HG03442 (cell line): Measurements from ENCODE around the gene RASGRP2.

Experiments
- ATAC-seq: cut with Tn5 transposase; IDR thresholded peaks from one replicate; pipeline ENCODE4 v1.9.1; 2021; ENCODE audit warnings: mild to moderate bottlenecking, moderate library complexity; ENCODE audit not compliant: unreplicated experiment

The RASGRP2 gene

DNA sequence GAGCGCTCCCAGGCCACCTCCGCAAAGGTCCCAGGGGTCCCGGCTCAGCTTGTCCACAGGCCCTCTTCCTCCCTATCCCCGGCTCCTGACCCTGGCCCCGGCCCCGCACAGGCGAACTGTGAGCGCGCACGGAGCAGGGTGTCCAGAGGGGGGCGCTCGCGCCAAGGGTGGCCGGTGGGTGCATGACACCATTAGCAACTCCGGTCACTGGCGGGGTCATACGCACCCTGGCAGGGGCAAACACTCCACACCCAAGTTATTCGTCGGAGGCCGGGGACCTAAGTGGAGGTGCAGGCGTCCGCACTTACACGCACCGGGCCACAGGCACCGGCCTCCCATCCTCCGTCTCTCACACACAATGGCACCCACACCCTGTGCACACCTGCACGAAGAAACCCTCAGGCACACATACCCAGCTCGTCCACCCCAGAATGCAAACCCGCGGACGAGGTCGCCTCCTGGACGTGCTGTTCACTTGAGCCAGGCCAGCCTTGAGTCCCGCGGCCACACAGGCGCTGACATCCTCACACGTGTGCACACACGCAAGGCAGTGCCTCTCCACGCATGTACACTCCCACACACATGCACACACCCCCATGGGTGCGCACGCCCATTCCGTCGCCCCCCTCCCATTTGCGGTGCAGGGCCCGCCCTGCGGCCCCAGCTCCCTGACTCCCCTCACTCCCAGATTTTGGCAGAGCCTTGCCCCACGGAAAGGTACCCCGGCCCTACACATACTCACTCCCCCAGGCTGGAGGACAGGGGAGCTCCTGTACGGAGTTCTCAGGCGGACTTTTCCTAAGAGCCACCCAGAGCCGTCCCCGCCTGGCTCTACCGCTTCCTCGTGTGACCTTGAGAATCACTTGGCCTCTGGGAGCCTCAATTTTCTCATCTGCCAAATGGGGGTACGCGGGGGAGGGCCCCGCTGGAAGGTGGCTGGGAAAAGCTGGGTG lies at the start of gene RASGRP2:
TSS of gene RASGRP2 (minus strand) at position 552 of the 953 bp plus-strand sequence. CDS start 1,276 bp downstream, outside the sequence.
- ATAC-seq, result no peak

DNA sequence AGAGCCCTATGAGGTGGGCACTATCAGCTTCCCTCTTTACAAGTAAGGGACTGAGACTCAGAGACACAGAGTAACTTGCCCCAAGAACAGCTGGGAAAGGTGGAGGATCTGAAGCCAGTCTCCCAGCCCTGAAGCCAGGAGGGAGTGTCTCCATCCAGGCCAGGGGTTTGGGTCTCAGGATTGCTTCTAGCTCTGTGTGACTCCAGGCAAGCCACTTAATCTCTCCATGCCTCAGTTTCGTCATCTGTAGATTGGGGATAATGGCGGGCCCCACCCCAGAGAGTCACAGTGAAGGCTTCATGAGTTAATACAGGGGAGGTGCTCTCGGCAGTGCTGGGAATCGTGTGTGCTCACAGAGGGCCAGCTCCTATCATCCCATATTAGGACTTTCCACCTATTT lies 48.5 kb upstream of the RASGRP2 start:
- no peak for ATAC-seq

DNA sequence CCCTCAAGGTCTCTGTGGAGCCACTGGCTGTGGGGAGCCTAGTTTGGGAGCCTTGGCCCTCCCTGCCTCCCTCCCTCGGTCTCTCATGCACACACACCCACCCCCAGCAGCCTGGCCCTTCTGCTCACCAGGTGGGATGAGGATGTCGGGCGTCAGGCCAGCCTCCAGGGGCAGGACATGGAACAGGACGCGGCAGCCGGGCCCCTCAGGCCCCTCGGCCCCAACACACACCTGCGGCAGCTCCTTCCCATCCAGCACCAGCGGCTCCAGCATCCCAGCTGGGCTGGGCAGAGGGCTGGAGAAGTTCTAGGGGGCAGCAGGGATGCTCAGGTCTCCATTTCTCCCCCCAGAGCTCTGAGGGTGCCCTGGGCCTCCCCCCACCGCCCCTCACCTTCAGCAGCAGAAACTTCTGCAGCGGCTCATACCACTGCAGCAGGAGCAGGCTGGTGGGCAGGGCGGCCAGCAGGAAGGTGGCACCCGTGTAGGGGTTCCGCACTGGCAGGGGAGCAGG lies 47.9 kb upstream of the RASGRP2 start:
- no peak for ATAC-seq

DNA sequence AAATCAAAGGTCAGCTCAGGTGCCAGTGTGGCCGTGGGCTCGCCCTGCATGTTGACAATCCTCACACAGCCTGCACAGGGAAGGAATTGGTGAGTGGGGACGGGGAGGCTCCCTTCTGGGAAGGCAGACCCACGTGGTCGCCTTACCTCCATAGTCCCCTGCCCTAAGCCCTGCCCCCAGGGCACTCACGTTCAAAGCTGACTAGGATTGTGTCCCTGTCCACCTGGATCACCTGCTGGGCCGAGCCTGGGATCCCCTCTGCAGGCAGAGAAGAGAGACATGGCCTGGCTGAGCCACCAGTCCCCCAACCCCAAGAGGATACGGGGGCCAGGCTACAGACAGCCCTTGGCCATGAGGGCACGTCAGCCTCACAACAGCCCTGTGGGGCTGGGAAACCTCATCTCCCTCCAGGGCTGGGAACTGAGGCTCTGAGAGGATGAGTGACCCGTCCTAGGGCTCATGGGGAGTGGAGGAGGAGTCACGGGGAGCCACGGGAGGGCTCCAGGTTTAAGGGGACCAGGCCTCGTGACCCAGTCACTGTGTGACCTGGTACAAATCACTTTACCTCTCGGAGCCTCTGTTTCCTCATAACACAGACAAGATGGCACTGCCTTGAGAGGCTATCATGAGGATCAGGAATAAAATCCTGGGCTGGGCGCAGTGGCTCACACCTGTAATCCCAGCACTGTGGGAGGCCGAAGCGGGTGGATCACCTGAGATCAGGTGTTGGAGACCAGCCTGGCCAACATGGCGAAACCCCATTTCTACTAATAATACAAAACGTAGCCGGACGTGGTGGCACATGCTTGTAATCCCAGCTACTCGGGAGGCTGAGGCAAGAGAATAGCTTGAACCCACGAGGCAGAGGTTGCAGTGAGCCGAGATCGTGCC lies 46.5 kb upstream of the RASGRP2 start:
- no peak for ATAC-seq

DNA sequence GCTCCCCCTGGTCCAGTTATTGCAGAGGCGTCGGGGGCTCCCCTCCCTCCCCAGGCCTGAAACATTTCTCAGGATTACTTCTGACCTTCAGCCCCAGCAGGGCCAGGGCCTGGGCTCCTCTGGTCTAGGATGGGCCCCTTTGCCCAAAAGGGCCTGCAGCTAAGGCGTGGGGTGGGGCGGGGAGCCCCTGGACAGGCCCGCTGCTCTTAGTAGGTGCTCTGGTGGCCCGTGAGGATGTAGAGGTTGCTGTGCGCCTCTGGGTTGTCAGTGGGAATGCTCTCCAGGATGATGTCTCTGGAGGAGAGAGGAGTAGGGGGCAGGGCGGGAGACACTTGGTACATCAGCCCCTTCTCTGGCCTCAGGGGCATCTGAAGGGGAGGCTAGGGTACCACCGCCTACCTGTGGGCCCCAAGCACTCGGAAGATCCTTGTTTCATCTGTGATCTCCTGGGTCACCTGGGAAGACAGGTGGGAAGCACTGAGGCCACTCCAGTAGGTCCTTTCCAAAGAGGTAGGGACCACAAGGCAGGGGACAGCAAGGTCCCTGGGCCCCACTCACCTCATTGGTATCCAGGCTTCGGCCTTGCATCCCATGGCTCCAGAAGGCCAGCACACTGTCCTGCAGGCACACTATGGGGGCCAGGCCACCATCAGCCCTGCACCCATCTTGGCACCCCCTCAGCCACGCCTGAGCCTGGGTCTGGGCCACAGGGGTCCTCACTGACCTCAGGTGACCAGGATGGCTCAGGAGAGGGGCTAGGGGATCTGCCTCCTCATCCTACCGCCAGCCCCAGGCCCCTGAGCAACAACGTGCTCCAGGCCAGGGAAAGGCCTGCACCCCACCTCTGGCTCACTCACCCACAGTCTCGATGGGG lies 45.6 kb upstream of the RASGRP2 start:
- no peak for ATAC-seq

DNA sequence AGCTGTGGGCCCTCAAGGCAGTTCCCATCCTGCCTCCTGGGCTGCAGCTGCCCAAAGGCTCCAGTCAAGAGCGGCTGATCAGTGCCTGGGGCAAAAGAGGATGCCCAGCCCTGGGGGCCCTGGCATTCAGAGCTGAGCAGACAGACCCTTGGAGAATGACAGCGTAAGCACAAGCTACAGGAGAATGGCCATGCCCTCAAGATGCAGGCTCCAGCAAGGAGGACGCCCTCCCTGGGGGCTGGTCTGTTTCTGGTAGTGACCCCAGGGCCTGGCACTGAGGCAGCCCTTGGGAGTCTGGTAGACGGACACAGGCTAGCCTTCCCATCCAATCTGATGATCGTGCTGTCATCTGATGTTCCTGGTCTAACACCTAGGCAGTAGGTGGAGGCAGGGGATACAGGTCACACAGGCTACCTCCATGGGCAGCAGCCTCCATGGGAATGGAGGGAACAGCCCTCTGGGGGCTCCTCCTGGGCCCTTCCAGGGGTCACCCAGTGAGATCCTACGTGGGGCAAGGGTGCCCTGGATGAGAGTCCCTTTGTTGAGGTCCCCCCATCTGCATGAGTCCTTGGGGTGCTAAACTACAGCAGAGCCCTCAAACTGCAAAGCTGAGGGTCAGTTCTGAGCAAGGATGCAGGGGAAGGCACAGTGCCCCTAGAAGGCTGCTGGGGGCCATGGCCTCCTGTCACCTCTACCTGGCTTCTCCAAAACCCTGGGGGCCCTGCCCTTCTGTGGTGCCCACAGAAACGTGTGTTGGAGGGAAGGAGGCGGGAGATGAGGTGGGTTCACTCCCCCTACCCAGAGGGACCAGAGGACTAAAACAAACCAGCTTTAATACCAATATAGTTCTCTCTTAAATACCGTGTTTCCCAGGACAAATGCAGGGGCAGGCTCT lies 44.6 kb upstream of the RASGRP2 start:
- ATAC-seq, result no peak

DNA sequence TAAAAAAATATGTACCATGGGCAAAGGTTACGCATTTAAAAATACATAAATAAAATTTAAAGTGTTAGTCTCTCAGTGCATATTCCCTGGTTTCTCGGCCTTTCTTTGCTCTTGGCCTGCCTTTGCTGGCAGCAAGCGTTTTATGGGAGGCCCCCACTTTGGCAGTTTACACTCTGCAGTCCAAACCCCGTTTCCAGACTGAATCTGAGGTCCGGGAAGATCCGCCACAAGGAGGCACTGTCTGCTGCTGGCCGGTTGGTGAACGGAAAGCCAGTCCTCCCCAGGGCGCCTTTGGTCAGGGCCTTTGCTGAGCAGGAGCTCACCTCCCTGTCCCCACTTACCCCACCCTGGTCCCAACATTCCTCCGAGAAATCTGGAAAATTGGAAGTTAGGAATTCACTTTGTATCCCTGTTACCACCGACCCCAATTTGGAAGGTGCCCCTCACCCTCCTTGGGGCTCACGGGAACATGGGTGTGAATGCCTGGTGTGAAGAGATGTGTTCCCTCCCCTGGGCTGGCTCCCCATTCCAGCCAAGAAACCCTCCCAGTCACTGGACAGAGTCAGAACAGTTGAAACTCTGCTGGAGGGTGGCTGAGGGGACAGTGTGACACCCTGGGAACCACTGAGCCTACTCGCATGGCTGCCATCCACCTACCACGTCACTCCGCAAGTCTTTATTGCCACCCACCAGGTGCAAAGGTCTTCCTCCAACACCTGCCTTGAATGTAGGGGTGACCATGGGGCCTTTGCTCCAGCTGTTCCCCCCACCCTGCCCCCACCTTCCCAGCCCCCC lies 43.8 kb upstream of the RASGRP2 start:
- no peak for ATAC-seq

DNA sequence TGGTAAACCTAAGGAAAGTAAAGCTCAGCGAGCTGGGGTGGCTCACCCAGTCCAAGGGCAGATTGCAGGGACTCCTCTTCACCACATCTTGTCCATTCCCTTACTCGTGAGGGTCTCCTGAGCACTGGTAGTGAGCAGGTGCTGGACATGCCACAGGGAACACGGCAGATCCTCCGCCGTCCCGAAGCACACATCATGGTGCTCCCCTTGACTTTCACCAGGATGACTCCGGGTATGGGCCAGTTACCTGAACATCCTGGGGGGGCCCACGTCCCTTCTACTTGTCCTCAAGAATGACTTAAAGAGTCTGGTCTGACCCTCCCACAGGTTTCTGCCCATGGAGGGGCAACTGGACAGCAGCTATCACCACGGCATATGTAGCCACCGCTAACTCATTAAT lies 42.4 kb upstream of the RASGRP2 start:
- ATAC-seq, result no peak

DNA sequence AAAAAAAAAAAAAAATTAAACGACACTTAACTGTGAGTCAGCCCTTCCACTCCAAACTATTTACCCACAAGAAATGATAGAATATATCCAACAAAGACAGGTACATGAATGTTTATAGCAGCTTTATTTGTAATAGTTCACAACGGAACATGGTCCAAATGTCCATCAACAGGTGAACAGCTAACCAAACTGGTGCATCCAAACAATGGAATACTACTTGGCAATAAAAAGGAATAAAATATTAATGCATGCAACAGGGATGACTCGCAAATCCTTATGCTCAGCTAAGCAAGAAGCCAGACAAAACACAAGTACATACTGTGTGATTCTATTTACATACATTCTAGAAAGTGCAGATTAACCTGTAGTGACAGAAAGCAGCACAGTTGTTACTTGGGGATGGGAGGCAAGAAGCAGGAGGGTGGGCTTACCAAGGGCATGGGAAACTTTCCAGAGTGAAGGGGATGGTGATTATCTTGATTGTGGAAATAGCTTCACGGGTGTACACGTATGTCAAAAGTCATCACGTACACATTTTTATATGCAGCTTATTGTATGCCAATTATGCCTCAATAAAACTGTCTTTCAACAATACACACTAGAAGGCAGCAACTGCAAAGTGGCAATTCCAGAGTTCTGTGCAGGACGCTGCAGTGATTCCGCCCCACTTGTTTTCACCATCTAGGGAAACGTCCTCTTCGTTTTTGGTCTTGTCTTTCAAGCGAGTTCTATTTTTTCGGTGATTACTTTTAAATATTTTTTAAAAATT lies 41.1 kb upstream of the RASGRP2 start:
- ATAC-seq, result no peak

DNA sequence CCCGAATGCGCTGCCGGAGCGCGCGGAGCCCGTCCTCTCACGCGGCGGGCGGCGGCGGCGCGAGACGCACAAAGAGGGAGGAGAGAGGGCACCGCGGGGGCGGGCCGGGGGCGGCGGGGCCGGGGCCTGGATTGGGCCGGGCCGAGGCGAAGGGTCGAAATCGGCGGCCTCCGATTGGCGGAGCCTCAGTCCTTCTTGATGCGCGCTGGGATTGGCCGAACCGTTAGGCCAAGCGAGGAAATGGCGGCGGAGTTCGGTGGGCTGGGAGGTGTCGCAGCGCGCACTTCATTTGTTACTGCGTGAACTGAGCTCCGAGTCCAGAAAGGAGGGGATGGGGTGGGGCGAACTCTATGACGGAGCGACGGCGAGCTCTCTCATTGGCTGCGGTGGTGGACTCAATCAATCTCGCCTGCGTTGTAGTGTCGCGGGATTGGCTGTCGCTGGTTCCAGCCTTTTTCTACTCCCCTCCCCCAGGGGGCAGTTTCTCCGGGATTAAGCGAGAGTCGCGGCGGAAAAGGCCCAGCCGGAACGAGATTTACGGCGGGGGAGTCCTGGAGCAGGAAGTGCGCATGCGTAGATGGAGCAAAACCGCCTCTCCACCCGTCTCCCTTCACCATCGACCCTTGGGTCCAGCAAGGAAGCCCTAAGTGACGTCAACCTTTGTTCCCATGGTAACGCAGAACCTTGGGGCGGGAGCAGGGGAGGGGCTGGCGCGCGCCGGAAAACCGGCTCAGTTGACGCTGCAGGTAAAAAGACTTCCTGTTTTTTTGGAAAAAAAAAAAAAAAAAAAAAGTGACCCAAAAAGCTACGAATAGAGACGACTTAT lies 34.7 kb upstream of the RASGRP2 start, which contains the start of gene SF1:
TSS of gene SF1 (minus strand) at position 70 of the 826 bp plus-strand sequence. CDS start 150 bp downstream, outside the sequence.
- peak; percentile 72 for ATAC-seq

DNA sequence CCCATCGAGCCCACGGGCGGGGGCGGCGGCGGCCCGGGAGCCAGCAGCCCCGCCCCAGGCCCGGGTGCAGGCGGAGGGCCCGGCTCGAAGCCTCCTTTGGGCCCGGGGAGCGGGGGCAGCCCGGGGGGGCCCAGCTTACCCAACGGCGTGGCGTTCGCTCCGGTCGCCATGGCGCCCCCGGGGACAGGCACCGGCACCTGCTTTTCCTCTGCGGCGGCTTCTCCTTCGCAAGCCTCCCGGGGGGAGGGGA lies 34.2 kb upstream of the RASGRP2 start:
- no peak for ATAC-seq

DNA sequence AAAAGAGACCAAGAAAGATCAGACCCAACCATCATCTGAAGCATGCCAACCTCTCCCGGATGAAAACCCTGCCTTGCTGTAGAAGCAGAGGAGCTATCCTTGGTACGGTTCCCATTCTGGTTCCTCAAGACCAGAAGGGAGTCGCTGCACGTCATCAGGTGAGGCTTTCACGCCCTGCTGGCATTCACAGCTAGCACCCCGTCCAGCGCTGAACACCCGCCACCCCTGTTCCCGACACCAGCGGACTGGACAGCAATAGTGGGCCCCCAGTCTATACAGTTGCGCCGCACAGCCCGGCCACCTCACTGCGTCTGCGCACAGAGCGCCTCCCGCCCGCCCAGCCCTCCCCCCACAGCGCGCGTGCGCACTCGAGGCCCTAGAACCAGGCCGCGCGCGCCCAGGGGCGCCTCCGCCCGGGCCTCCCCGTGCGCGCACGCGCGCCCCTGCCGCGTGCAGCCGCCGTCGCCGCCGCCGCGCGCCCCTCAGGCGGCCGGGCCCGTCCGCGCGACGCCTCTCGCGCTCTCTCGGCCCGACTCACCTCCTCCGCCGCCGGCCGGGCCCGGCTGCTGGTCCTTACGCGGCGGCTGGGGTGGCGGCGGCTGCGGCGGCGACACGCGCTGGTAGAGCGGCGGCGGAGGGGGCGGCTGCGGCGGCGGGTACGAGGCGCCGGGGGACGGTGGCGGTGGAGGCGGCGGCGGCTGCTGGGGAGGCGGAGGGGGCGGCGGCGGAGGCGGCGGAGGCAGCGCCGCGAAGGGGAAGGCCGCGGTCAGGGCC lies 33.7 kb upstream of the RASGRP2 start:
- peak; percentile 16 for ATAC-seq

DNA sequence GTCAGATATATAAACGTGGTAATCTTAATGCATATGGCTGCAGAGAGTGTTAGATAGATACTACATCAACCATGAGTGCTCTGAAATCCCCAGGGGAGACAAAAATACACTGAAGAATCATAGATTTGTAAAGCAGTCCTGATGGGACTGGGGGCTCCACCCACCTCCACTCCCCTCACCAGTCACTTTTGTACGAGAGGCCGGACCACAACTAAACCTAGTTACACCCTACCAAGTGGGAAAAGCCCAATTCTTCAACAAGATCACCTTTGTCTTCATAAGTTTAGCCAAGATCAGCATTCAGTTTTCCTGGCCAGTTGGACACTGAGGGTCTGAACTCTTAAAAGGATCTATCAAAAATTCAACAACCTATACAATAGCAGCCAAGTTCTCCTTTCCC lies 32.9 kb upstream of the RASGRP2 start:
- ATAC-seq, result no peak

DNA sequence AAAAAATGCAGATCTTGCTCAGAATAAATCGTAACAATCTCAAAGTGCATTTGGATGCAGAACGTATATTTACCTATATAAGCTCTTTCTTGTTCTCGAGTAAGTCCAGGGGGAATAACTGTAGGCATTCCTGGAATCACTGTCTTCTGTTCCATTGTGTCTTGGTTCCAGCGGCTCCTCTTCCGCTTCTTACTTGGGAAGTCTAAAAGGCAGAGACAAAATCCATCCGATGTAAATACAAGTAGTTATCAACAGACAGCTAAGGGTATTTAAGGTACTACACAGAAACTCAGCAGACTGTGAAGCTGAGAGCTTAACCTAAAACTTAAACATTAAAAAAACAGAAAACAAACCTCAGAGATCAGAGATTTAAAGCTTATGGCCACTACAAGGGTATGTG lies 32.5 kb upstream of the RASGRP2 start:
- no peak for ATAC-seq

DNA sequence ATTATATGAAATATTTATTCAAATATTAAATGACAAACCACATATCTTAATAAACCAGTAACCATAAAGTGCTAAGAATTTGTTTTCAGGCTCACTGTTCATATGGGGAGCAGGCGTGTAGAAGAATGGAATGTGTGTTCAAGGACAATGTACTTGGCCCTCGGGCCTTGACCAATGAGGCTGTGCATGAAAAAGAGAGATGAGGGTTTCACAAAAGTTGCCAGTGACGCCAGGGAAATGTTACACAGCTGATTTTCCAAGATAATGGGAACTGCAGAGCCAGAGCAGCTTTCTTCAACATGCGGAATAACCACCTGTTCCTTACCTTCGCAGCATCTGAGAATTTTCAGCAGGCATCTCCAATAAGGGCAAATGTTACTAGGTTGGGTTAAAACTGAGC lies 30.2 kb upstream of the RASGRP2 start:
- no peak for ATAC-seq

DNA sequence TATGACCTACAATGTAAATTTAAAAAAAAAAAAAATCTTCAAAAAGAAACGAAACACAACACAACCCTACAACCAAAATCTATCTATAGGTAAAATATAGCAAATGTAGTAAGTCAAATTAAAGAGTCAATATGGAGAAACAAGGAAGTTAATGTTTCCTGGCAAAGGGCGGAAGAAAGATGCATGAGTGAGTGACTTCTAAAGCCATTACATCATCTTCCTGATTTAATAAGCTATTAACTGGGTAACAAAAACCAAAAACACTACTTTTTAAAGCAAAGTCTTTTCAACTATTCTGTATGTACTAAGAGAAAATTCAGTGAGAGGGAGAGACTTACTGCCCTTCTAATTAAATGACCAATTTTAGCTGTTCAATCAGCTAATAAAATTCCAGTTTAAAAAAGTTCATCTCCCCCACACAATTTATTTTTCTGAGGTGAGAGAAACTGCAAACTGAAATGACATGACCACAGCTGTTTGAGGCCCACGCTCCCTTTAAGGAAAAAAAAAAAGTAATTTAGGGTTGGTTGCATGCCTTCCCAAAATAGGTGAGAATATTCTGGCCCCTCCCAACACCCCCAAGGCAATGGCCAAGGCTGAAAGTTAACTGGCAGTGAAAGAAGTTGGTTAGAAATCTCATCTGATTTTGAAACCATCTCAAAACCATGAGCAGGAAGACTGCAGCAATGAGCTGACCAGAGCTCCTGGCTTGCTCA lies 28.5 kb upstream of the RASGRP2 start:
- no peak for ATAC-seq
